A673 (cell line): ENCODE measurements around the gene TET1. TPM values are rescaled to one million over a fixed set of nuclear protein-coding genes. Genes with fewer than 3 reads are reported as not detected.

Experiments
- BruUV-seq: library from RNA; stranded (reverse); fragments of 400-500 nt; replicated peaks from 2 replicates; lab custom pipeline; 2021; lab: Mats Ljungman, UMichigan
- CTCF ChIA-PET: fragments of 300-600 bp; sonication (Branson Sonifier 250); formaldehyde crosslinking; loops from one replicate; lab custom pipeline; 2022; ENCODE audit warnings: antibody characterized with exemption; lab: Charles Lee
- POLR2A ChIA-PET: fragments of 300-600 bp; sonication (Branson Sonifier 250); formaldehyde crosslinking; loops from one replicate; lab custom pipeline; 2022; ENCODE audit warnings: antibody characterized with exemption; ENCODE audit not compliant: low non-redundant PET; lab: Charles Lee
- DNase-seq: peaks from one replicate; pipeline ENCODE4 v3.0.0-alpha.2; 2015; ENCODE audit warnings: low spot score
- H3K27ac ChIP-seq: fragments of 200-600 bp; sonication (generic); 2 replicates; pipeline ENCODE4 v1.5.1; 2016; ENCODE audit warnings: mixed run types, low read depth, mild to moderate bottlenecking, mixed read lengths, antibody characterized with exemption, low read length; ENCODE audit not compliant: poor library complexity, severe bottlenecking
- H3K27me3 ChIP-seq: fragments of 200-600 bp; sonication (generic); replicated peaks from 2 replicates; pipeline ENCODE4 v1.6.1; 2017; ENCODE audit warnings: mixed run types, low read depth, mild to moderate bottlenecking, mixed read lengths, antibody characterized with exemption, low read length; ENCODE audit not compliant: insufficient read depth, poor library complexity
- H3K36me3 ChIP-seq: fragments of 200-600 bp; sonication (generic); 2 replicates; pipeline ENCODE4 v1.6.1; 2016; ENCODE audit warnings: mixed run types, mild to moderate bottlenecking, mixed read lengths, antibody characterized with exemption, low read length; ENCODE audit not compliant: insufficient read depth, poor library complexity, severe bottlenecking
- H3K4me1 ChIP-seq: fragments of 200-600 bp; sonication (generic); 2 replicates; pipeline ENCODE4 v1.6.1; 2017; ENCODE audit warnings: mixed run types, mild to moderate bottlenecking, mixed read lengths, antibody characterized with exemption, low read length; ENCODE audit not compliant: insufficient read depth, poor library complexity, severe bottlenecking
- H3K4me3 ChIP-seq: fragments of 200-600 bp; sonication (generic); 2 replicates; pipeline ENCODE4 v1.5.1; 2016; ENCODE audit warnings: low read depth, mixed run types, mild to moderate bottlenecking, mixed read lengths, low read length; ENCODE audit not compliant: poor library complexity, severe bottlenecking
- H3K9me3 ChIP-seq: fragments of 200-600 bp; sonication (generic); 2 replicates; pipeline ENCODE4 v1.6.1; 2016; ENCODE audit warnings: mixed run types, low read depth, mild to moderate bottlenecking, mixed read lengths, antibody characterized with exemption, low read length; ENCODE audit not compliant: poor library complexity, severe bottlenecking
- EZH2 ChIP-seq: fragments of 200-600 bp; sonication (generic); IDR thresholded peaks from 2 replicates; pipeline ENCODE4 v1.6.1; 2017; ENCODE audit warnings: borderline replicate concordance, low read depth, mild to moderate bottlenecking, mixed read lengths, antibody characterized with exemption, low read length; ENCODE audit not compliant: poor library complexity, severe bottlenecking
- intact Hi-C: fragments of 100-400 bp; cut with micrococcal nuclease; formaldehyde crosslinking; loops from one replicate; pipeline ENCODE4 v1.10.0; 2022; ENCODE audit not compliant: unreplicated experiment
- total RNA-seq: library from RNA; stranded (reverse); gene quantifications from 2 replicates; pipeline ENCODE4 v1.2.3, GENCODE V29; 2021
- TF ChIP-seq, protein P1 (sequence below): fragments of 300-800, 200-600 bp; sonication (generic); conservative IDR thresholded peaks from 2 replicates; pipeline ENCODE4 v1.5.1; 2017; ENCODE audit warnings: low read depth, mild to moderate bottlenecking, antibody characterized with exemption, low read length, moderate library complexity, mixed read lengths

Gene TET1
- total RNA-seq, 1 experiment from 2014 or later, result 15.2 TPM

DNA sequence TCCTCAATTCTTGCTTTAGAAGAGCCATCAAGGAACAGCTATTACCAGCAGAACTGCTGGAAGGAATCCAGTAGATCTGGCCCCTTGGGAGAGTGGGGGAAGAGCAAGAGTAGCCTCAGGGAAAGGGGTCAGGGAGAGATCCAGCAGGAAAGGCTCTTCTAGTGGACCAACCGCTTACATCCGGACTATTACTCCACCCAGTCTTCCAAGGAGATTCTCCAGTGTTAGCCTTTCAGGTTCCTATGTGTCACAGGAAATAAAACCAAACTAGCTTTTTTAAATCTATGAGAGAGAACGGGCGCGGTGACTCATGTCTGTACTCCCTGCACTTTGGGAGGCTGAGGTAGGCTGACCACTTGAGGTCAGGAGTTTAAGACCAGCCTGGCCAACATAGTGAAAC, 34.3 kb downstream of the TET1 start:
- TF ChIP-seq EZH2, result no peak
- TF ChIP-seq, protein P1, sequence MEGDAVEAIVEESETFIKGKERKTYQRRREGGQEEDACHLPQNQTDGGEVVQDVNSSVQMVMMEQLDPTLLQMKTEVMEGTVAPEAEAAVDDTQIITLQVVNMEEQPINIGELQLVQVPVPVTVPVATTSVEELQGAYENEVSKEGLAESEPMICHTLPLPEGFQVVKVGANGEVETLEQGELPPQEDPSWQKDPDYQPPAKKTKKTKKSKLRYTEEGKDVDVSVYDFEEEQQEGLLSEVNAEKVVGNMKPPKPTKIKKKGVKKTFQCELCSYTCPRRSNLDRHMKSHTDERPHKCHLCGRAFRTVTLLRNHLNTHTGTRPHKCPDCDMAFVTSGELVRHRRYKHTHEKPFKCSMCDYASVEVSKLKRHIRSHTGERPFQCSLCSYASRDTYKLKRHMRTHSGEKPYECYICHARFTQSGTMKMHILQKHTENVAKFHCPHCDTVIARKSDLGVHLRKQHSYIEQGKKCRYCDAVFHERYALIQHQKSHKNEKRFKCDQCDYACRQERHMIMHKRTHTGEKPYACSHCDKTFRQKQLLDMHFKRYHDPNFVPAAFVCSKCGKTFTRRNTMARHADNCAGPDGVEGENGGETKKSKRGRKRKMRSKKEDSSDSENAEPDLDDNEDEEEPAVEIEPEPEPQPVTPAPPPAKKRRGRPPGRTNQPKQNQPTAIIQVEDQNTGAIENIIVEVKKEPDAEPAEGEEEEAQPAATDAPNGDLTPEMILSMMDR, result no peak
- H3K4me3 ChIP-seq, result no peak overlapping the region
- H3K4me1 ChIP-seq, result peaks cover 9% of the 10 kb centered on the region
- peaks cover 3% of the 10 kb centered on the region for H3K36me3 ChIP-seq
- BruUV-seq, result no TSS peak
- POLR2A ChIA-PET, result no interaction called here
- peak overlapping the region; percentile 29 for H3K27ac ChIP-seq
- intact Hi-C loops, result no loop called here
- no peak for DNase-seq
- no peaks in the 10 kb centered on the region for H3K9me3 ChIP-seq
- CTCF ChIA-PET, result no interaction called here
- H3K27me3 ChIP-seq, result no peaks in the 10 kb centered on the region

DNA sequence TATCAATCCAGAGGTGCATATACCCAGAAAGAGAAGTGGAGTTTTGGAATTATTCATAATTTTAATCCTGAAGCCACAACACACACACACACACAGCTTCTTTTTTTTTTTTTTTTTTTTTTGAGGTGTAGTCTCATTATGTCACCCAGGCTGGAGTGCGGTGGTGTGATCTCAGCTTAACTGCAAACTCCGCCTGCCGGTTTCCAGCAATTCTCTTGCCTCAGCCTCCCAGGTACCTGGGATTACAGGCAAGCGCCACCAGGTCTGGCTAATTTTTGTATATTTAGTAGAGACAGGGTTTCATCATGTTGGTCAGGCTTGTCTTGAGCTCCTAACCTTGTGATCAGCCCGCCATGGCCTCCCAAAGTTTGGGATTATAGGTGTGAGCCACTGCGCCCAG, 35.4 kb downstream of the TET1 start:
- Histone ChIP-seq H3K9me3 (no peaks in the 10 kb centered on the region), H3K36me3 (no peaks in the 10 kb centered on the region), H3K4me1 (peaks cover 16% of the 10 kb centered on the region), H3K27me3 (no peaks in the 10 kb centered on the region), H3K4me3 (no peak overlapping the region), H3K27ac (no peak overlapping the region)
- CTCF ChIA-PET, result interaction anchor here (0.6 kb wide), 1 partner anchor 189 kb away, joined by 7 read pairs; the partner anchor contains the start of gene RUFY2
- intact Hi-C loops, result no loop called here
- BruUV-seq, result no TSS peak
- DNase-seq, result no peak
- POLR2A ChIA-PET, result no interaction called here
- no peak for TF ChIP-seq EZH2
- TF ChIP-seq, protein P1, result no peak

DNA sequence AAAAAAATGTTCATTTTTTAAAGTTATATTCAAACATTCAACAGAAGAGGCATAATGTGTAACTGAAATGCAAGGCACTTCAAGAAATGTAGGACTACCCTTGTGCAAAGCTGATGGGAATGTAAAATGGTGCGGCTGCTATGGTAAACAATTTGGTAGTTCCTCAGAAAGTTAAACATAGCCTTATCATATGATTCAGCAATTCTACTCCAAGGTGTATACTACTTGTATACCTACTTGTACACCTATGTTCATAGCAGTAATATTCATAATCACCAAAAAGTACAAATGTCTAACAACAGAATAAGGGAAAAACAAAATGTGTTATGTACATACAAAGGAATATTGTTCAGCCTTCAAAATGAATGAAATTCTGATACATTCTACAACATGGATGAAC, 37.3 kb downstream of the TET1 start:
- ChIA-PET POLR2A (no interaction called here), CTCF (no interaction called here)
- H3K4me3 ChIP-seq, result no peak overlapping the region
- H3K27me3 ChIP-seq, result no peaks in the 10 kb centered on the region
- intact Hi-C loops, result no loop called here
- H3K36me3 ChIP-seq, result no peaks in the 10 kb centered on the region
- no peak overlapping the region for H3K27ac ChIP-seq
- H3K4me1 ChIP-seq, result peaks cover 33% of the 10 kb centered on the region
- H3K9me3 ChIP-seq, result no peaks in the 10 kb centered on the region
- no TSS peak for BruUV-seq
- no peak for TF ChIP-seq EZH2
- TF ChIP-seq, protein P1, result no peak
- DNase-seq, result no peak
